ENCODE results near the gene CETP. TPM values are rescaled to one million over a fixed set of nuclear protein-coding genes. Genes with fewer than 3 reads are reported as not detected.
"Not testable (repeated sequence)": the region's sequence is repeated elsewhere in the genome, so short reads cannot be mapped to it uniquely, and the experiment has no call there.

The CETP gene
- total RNA-seq, 1 donor from 2014 or later = 8.2 TPM

- no peak for ATAC-seq
- intact Hi-C loops (cut with DNase I) = no loop called here
- DNase-seq (ENCODE audit: low spot score) = no peak
Observed at GRCh38 chr16:56974549-56975300, 13.0 kb downstream of the CETP start.

GRCh38 chr16:56975714-56976113, 14.0 kb downstream of the CETP start:
- intact Hi-C loops (cut with DNase I) = no loop called here
- DNase-seq (ENCODE audit: low spot score) (no peak), ATAC-seq (no peak)

DNA sequence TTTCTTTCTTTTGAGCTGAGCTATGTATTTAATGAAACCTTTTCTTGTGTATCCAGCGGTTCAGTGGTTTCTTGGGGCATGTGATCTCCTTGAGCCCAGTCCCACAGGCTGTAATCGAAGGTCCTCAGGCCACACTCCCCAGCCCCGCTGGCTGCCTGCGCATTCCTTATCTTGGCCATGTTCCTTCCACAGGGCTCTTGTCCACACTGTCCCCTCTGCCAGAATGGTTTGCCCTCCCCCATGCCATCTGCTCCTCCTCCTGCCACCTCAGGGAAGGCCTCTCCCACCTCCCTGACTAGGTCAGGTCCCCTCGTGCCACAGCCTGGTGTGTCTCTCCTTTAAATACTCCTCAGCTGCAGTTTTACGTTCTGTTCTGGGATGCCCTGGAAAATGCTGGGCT, 15.5 kb downstream of the CETP start:
- no peak for ATAC-seq
- no peak for DNase-seq (ENCODE audit: low spot score)
- intact Hi-C loops (cut with DNase I) = no loop called here

DNA sequence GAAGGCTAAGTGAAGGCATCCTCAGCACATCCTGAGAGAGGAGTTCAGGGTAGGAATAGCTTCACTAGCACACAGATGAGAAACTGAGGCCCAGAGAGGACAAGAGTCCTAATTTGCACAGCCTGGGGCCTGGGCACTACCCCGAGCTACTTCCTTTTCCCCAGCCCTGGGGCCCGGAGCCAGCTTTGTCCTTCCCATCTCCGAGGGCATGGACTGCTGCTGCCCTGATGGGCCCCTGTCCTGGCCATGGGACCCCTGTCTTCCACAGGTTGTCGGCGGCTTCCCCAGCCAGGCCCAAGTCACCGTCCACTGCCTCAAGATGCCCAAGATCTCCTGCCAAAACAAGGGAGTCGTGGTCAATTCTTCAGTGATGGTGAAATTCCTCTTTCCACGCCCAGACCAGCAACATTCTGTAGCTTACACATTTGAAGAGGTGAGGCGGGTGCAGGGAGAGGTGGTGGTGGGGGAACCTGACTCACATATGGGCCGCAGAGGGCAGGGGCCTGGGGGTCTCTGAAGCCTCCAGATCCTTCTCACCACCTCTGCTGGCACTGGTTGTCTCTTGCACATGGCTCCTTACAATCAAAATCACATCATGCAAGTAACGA, 16.2 kb downstream of the CETP start:
- no peak for ATAC-seq
- DNase-seq (ENCODE audit: low spot score) = no peak
- intact Hi-C loops (cut with DNase I) = no loop called here

GRCh38 chr16:56980201-56980535, 18.4 kb downstream of the CETP start:
- intact Hi-C loops (cut with DNase I) = no loop called here
- no peak for ATAC-seq
- no peak for DNase-seq (ENCODE audit: low spot score)

GRCh38 chr16:56980792-56981724, 19.3 kb downstream of the CETP start:
- ATAC-seq (no peak), DNase-seq (ENCODE audit: low spot score) (no peak)
- intact Hi-C loops (cut with DNase I) = no loop called here

DNA sequence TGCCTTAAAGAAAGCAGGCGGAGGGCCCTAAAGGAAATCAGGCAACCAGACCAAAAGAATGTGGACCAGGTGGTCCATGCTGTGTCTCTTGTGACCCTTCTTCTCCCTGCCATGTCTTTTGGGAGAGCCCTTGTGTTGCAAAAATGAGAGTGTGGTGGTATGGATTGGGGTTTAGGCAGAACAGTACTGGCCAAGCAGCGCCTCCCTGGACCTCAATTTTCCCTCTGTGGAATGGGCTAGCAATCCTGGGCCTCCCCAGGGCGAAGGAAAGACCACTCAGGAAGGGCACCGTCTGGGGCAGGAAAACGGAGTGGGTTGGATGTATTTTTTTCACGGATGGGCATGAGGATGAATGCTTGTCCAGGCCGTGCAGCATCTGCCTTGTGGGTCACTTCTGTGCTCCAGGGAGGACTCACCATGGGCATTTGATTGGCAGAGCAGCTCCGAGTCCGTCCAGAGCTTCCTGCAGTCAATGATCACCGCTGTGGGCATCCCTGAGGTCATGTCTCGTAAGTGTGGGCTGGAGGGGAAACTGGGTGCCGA, 20.1 kb downstream of the CETP start:
- intact Hi-C loops (cut with DNase I) = no loop called here
- no peak for ATAC-seq
- DNase-seq (ENCODE audit: low spot score) = no peak

GRCh38 chr16:56982695-56983094, 20.9 kb downstream of the CETP start:
- DNase-seq (ENCODE audit: low spot score) (no peak), ATAC-seq (no peak)
- intact Hi-C loops (cut with DNase I) = no loop called here

- intact Hi-C loops (cut with DNase I) = no loop called here
- ATAC-seq (no peak), DNase-seq (ENCODE audit: low spot score) (no peak)
Observed at GRCh38 chr16:56983211-56983751, 21.5 kb downstream of the CETP start.

GRCh38 chr16:56984639-56985038, 22.9 kb downstream of the CETP start:
- intact Hi-C loops (cut with DNase I) = no loop called here
- DNase-seq (ENCODE audit: low spot score) (no peak), ATAC-seq (no peak)

DNA sequence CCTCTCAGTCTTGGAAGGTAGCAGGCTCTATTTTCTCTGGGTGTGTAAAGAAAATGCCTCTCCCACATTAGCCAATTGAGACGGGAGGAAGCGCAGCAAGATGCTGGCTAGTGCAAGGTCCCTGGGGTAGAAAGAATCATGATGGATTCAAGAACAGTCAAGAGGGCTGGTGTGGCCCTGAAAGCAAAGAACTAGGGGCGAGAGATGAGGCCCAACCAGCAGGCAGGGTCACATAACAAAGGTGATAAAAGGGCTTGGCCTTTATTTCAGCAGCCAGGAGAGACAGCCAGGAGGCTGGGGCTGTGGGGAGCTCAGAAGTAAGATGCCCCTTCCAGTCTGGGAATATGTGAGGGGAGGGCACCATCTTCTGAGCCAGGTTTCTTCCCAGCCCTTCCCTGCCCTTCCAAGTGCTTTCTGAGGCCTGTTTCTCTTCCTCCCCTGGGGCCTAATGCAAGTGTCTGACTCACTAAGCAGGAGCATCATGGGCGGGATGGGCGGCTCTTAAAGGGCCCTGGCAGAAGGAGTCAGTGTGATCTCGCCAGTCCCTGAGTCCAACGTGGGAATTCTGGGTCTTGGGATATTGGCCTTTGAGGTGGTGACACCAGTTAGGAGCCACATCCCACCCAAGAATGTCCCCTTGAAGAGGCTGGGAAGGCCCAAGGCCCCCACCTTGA, 23.7 kb downstream of the CETP start:
- ATAC-seq (peak; percentile 60), DNase-seq (ENCODE audit: low spot score) (peak; percentile 75)
- intact Hi-C loops (cut with DNase I) = no loop called here

GRCh38 chr16:56985962-56986360, 24.2 kb downstream of the CETP start:
- no peak for DNase-seq (ENCODE audit: low spot score)
- intact Hi-C loops (cut with DNase I) = no loop called here
- no peak for ATAC-seq

DNA sequence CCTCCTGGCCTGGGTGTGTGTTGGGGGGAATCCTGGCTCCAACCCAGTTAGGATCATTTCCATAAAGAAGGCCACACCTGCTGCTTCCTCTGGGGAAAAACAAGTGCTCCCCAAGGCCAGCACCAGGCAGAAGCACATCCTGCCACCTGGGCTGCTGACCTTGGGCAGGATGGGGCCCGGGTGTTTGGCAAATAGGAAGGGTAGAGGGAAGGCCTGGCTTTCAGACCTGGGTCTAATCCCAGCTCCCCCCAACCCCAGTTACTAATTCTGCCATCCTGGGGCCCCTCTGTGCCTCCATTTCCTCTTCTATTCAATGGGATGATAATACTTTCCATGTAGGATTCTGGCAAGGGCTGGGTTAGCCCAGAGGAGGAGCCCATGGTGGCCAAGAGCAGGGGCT, 24.6 kb downstream of the CETP start:
- ATAC-seq = no peak
- DNase-seq (ENCODE audit: low spot score) = no peak
- intact Hi-C loops (cut with DNase I) = no loop called here

GRCh38 chr16:56986908-56987307, 25.2 kb downstream of the CETP start:
- DNase-seq (ENCODE audit: low spot score); intact Hi-C loops (cut with DNase I): not testable (repeated sequence)

DNA sequence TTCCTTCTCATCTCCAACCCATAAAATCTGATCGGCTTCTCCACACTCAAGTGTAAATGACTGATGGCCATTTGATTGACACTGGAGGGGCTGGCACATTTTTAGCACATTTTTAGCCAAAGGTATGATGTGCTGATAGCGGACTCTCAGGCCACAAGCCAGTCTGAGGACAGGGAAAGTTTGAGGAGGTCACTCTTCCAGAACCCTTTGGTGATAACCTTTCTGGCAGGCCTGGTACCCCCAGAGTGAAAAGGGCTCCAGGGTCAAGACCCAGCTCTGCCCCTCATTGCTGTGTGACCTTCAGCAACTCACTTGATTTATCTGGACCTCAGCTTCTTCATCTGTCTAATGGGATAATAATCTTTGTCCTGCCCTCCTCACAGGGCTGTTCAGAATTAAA, 25.9 kb downstream of the CETP start:
- intact Hi-C loops (cut with DNase I) = no loop called here
- ATAC-seq (no peak), DNase-seq (ENCODE audit: low spot score) (no peak)

More at GRCh38 chr16:56986908-56987307, 25.2 kb downstream of the CETP start:
- not testable (repeated sequence) for ATAC-seq

DNA sequence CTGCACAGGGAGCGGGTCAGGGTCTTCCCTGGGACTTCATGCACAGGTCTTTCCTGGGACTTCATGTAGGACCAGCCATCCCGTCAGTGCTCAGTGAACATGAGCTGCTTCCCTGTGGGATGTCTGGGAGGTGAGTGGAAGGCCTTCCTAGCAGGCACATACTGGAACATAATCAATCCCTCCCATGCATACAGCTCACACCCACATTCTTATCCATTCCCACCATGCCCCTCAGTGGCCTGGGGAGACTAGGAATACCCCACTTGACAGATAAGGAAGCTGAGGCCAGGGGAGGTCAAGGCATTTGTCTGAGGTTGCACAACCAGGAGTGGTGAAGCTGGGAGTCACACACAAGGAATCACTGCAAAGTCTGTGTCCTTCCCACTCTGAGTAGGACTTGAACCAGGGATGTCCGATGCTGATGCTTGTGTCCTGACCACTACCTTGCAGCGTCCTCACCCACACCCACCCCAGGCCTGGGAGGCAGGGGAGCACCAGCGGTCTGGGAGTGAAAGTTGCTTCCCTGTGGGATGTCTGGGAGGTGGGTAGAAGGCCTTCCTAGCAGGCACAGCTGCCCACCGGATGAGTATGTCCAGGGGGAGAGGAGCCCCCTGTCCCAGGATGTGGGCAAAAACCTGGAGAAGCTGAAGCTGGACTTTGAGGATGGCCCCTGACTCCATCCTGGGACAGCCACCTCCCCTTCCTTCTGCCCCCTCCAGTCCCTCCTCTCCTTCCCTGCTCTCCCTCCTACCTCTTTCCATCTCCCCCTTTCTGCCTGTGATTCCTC, 26.6 kb downstream of the CETP start:
- DNase-seq (ENCODE audit: low spot score) = peak; percentile 56
- intact Hi-C loops (cut with DNase I) = no loop called here
- peak; percentile 38 for ATAC-seq

DNA sequence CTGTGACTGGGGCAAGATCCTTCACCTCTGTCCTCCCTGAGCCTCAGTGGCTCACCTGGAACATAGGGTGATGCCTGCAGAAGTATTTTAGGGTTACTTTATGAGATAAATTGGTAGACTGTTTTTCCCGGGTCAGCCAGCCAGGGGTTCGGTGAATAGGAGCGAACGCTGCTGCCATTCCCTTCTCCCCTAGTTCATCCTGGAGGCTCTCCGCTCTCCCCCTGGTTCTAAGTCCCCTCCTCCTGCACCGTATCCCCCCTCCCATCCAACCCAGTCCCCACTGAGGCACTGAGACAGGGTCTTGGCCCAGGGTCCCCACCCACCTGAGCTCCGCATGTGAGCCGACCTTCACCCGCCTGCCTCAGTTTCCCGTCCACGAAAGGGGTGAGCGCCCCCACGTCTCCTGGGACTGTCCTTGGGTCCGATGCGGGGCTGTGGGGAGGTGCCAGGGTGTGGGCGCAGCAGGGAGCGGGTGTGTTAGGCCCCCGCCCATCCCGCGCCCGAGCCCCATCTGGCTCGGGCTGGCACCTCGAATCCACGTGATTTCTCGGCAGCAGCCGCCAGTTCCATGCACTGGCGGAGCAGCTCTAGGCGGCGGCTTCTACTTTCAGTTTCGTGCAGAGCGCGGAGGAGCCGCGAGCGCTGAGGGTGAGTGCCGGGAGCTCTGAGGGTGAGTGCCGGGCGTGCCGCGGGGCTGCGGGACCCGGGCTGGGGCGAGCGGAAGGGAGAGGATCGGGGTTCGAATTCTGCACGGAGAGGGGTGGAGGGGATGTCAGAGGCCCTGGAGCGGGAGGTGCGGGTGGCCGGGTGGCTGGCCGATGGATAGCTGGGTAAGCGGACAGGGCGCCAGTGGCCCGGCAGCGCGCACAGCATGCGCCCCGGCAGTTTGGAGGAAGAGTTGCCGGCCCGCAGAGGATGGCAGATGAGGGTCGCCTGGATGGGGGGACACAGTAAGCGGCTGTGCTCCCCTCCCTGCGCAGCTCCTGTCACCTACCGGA, 27.5 kb downstream of the CETP start, which contains the start of gene NLRC5:
TSS of gene NLRC5 (plus strand) at position 610 of the 998 bp plus-strand sequence. CDS start 31,156 bp downstream, outside the sequence.
- DNase-seq (ENCODE audit: low spot score) (peak; percentile 91), ATAC-seq (peak; percentile 92)
- intact Hi-C loops (cut with DNase I) = no loop called here
